PC-9 (cell line): ENCODE measurements around the gene ASIP. TPM values are rescaled to one million over a fixed set of nuclear protein-coding genes. Genes with fewer than 3 reads are reported as not detected.
"Not testable (repeated sequence)": the region's sequence is repeated elsewhere in the genome, so short reads cannot be mapped to it uniquely, and the experiment has no call there.

Experiments used
- BruUV-seq: library from RNA; stranded (reverse); fragments of 400-500 nt; replicated peaks from 2 replicates; lab custom pipeline; 2021; lab: Mats Ljungman, UMichigan
- CTCF ChIA-PET: fragments of 300-600 bp; sonication (Branson Sonifier 250); formaldehyde crosslinking; loops from one replicate; lab custom pipeline; 2022; ENCODE audit warnings: antibody characterized with exemption; lab: Charles Lee
- POLR2A ChIA-PET: fragments of 300-600 bp; sonication (Branson Sonifier 250); formaldehyde crosslinking; loops from one replicate; lab custom pipeline; 2022; ENCODE audit warnings: antibody characterized with exemption; ENCODE audit not compliant: unreplicated experiment; lab: Charles Lee
- DNase-seq, 2 experiments: peaks; one replicate each; pipeline versions ENCODE4 v3.0.0 to v3.0.0-alpha.2; 2015 to 2022; ENCODE audit warnings: mixed read lengths in 1 of 2
- H2AFZ ChIP-seq: fragments of 200-600 bp; sonication (generic); 2 replicates; pipeline ENCODE4 v1.8.1; 2017; ENCODE audit warnings: antibody characterized with exemption
- H3F3A ChIP-seq: fragments of 200-600 bp; sonication (generic); 2 replicates; pipeline ENCODE4 v1.8.1; 2017; ENCODE audit warnings: antibody characterized with exemption, mild to moderate bottlenecking, low read depth; ENCODE audit not compliant: insufficient read depth
- H3K27ac ChIP-seq: fragments of 200-600 bp; sonication (generic); 2 replicates; pipeline ENCODE4 v1.6.1; 2016; ENCODE audit warnings: mixed run types
- H3K27me3 ChIP-seq: fragments of 200-600 bp; sonication (generic); 2 replicates; pipeline ENCODE4 v1.6.1; 2016; ENCODE audit warnings: low read depth, mixed run types; ENCODE audit not compliant: insufficient read depth
- H3K36me3 ChIP-seq: fragments of 200-600 bp; sonication (generic); 2 replicates; pipeline ENCODE4 v1.6.1; 2016; ENCODE audit warnings: low read depth, mixed run types
- H3K4me1 ChIP-seq: fragments of 200-600 bp; sonication (generic); replicated peaks from 2 replicates; pipeline ENCODE4 v1.6.1; 2016; ENCODE audit warnings: mixed run types; ENCODE audit not compliant: insufficient read depth
- H3K4me2 ChIP-seq: fragments of 200-600 bp; sonication (generic); 2 replicates; pipeline ENCODE4 v1.6.1; 2017; ENCODE audit warnings: mixed run types
- H3K4me3 ChIP-seq: fragments of 200-600 bp; sonication (generic); 2 replicates; pipeline ENCODE4 v1.6.1; 2016; ENCODE audit warnings: mixed run types
- H3K79me2 ChIP-seq: fragments of 200-600 bp; sonication (generic); 2 replicates; pipeline ENCODE4 v1.6.1; 2017; ENCODE audit warnings: low read depth, mixed run types
- H3K9me2 ChIP-seq: fragments of 200-600 bp; sonication (generic); 2 replicates; pipeline ENCODE4 v1.8.1; 2017; ENCODE audit warnings: mild to moderate bottlenecking; ENCODE audit not compliant: insufficient read depth
- H3K9me3 ChIP-seq: fragments of 200-600 bp; sonication (generic); 2 replicates; pipeline ENCODE4 v1.8.1; 2016; ENCODE audit warnings: low read depth; ENCODE audit not compliant: insufficient read depth
- H4K20me1 ChIP-seq: fragments of 200-600 bp; sonication (generic); 2 replicates; pipeline ENCODE4 v1.8.1; 2017; ENCODE audit not compliant: insufficient read depth
- CTCF ChIP-seq: fragments of 200-600 bp; sonication (generic); conservative IDR thresholded peaks from 2 replicates; pipeline ENCODE4 v1.6.1; 2017; ENCODE audit warnings: mixed run types, antibody characterized with exemption, mild to moderate bottlenecking, moderate library complexity
- EZH2 ChIP-seq: fragments of 200-600 bp; sonication (generic); IDR thresholded peaks from 2 replicates; pipeline ENCODE4 v1.8.0; 2017; ENCODE audit warnings: antibody characterized with exemption, low read depth
- intact Hi-C: fragments of 100-400 bp; cut with micrococcal nuclease; formaldehyde crosslinking; loops from one replicate; pipeline ENCODE4 v1.10.0; 2022; ENCODE audit not compliant: unreplicated experiment
- total RNA-seq: library from RNA; stranded (reverse); gene quantifications from 2 replicates; pipeline ENCODE4 v1.2.3, GENCODE V29; 2021

Gene ASIP
- total RNA-seq, 1 experiment from 2014 or later = not detected

GRCh38 chr20:34250005-34250404, 8.8 kb downstream of the ASIP start:
- intact Hi-C loops = no loop called here
- BruUV-seq = no TSS peak
- Histone ChIP-seq H3K9me2 (no peaks in the 10 kb centered on the region), H3K27ac (no peak overlapping the region), H3K4me2 (no peak overlapping the region), H3K9me3 (no peaks in the 10 kb centered on the region), H3K27me3 (no peaks in the 10 kb centered on the region), H3K4me1 (peaks cover 5% of the 10 kb centered on the region; the same call in 1 of the 2 replicates), H4K20me1 (no peaks in the 10 kb centered on the region), H3F3A (no peaks in the 10 kb centered on the region), H3K36me3 (no peaks in the 10 kb centered on the region), H3K79me2 (no peaks in the 10 kb centered on the region), H2AFZ (no peak overlapping the region), H3K4me3 (no peak overlapping the region)
- TF ChIP-seq EZH2 (no peak), CTCF (no peak)
- no peak for DNase-seq
- ChIA-PET POLR2A (no interaction called here), CTCF (no interaction called here)

DNA sequence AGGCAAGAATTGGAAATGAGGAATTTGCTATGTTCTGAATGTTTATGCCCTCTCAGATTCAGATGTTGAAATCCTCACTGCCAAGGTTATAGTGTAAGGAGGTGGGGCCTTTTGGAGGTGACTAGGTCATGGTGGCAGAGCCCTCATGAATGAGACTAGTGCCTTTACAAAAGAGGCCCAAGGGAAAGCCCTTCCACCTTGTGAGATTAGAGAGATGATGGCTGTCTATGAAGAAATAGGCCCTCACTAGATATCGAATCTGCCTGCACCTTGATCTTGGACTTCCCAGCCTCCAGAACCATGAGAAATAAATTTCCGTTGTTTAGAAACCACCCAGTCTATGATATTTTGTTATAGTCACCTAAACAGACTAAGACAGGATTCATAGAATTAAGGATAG, 10.4 kb downstream of the ASIP start:
- no peak for TF ChIP-seq CTCF
- TF ChIP-seq EZH2 = no peak
- intact Hi-C loops = no loop called here
- Histone ChIP-seq H3K4me2 (no peak overlapping the region), H3K9me2 (no peaks in the 10 kb centered on the region), H3K27me3 (no peaks in the 10 kb centered on the region), H3K4me3 (no peak overlapping the region), H3K79me2 (no peaks in the 10 kb centered on the region), H3K4me1 (peaks cover 5% of the 10 kb centered on the region; the same call in 1 of the 2 replicates), H3K27ac (no peak overlapping the region), H4K20me1 (no peaks in the 10 kb centered on the region), H3K9me3 (no peaks in the 10 kb centered on the region), H3F3A (0 out of 2 replicates have a peak, but pooled peaks cover 4% of the 10 kb centered on the region), H3K36me3 (no peaks in the 10 kb centered on the region), H2AFZ (no peak overlapping the region)
- no TSS peak for BruUV-seq
- ChIA-PET CTCF (no interaction called here), POLR2A (no interaction called here)
- DNase-seq = no peak

DNA sequence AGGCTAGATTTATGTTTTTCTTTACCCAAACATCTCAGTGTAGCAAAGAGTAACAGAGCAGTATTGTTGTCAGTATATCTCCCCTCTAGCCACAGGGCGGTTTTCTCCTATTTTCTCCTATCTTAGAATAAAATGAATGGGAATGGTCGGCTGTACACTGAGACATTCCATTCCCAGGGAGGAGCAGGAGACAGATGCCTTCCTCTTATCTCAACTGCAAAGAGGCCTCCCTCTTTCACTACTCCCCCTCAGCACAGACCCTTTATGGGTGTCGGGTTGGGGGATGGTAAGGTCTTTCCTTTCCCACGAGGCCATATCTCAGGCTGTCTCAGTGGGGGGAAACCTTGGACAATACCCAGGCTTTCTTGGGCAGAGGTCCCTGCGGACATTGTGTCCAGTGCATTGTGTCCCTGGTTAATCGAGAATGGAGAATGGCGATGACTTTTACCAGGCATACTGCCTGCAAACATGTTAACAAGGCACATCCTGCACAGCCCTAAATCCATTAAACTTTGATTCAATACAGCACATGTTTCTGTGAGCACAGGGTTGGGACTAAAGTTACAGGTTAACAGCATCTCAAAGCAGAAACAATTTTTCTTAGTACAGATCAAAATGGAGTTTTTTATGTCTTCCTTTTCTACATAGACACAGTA, 11.3 kb downstream of the ASIP start:
- H3K36me3 ChIP-seq, H3K4me3 ChIP-seq, H3K4me2 ChIP-seq, H3K27ac ChIP-seq, H3K79me2 ChIP-seq, H3K9me2 ChIP-seq, intact Hi-C loops, H4K20me1 ChIP-seq, H3F3A ChIP-seq, H2AFZ ChIP-seq, POLR2A ChIA-PET, H3K9me3 ChIP-seq, H3K4me1 ChIP-seq, CTCF ChIA-PET, BruUV-seq, DNase-seq, H3K27me3 ChIP-seq: not testable (repeated sequence)

GRCh38 chr20:34254979-34255378, 13.8 kb downstream of the ASIP start:
- intact Hi-C loops = no loop called here

More at GRCh38 chr20:34254979-34255378, 13.8 kb downstream of the ASIP start:
- no peaks in the 10 kb centered on the region for H4K20me1 ChIP-seq
- TF ChIP-seq EZH2 (no peak), CTCF (no peak)
- BruUV-seq = no TSS peak
- ChIA-PET POLR2A (no interaction called here), CTCF (interaction anchor here (0.6 kb wide), 3 partner anchors 54 to 453 kb away, joined by 3 to 6 read pairs (median 3); no protein-coding TSS in a partner anchor)
- DNase-seq = no peak
- H3K27me3 ChIP-seq = no peaks in the 10 kb centered on the region
- no peak overlapping the region for H3K4me2 ChIP-seq
- H3K9me3 ChIP-seq = no peaks in the 10 kb centered on the region
- H3K4me1 ChIP-seq = no peaks in the 10 kb centered on the region
- no peaks in the 10 kb centered on the region for H3K36me3 ChIP-seq
- no peak overlapping the region for H2AFZ ChIP-seq
- H3K27ac ChIP-seq = no peak overlapping the region
- no peak overlapping the region for H3K4me3 ChIP-seq
- H3K79me2 ChIP-seq = no peaks in the 10 kb centered on the region
- H3F3A ChIP-seq = 0 out of 2 replicates have a peak, but pooled peaks cover 4% of the 10 kb centered on the region
- no peaks in the 10 kb centered on the region for H3K9me2 ChIP-seq
